NCI-H774 (cell line): ENCODE results near the gene KANSL1.
"Not testable (repeated sequence)": the region's sequence is repeated elsewhere in the genome, so short reads cannot be mapped to it uniquely, and the experiment has no call there.

Experiments
- DNase-seq: peaks from one replicate; lab custom pipeline; 2025; lab: John Stamatoyannopoulos, UW

The KANSL1 gene

GRCh38 chr17:46193151-46193625 is at the start of gene KANSL1:
Gene KANSL1, minus strand, starts transcription at chr17:46193429. Its CDS starts 21,286 bp downstream, at chr17:46172143.
- peak; percentile 89 for DNase-seq

GRCh38 chr17:46231359-46231758 is 38.1 kb upstream of the KANSL1 start:
- not testable (repeated sequence) for DNase-seq

GRCh38 chr17:46225274-46225794 is 32.1 kb upstream of the KANSL1 start:
- peak; percentile 91 for DNase-seq

DNA sequence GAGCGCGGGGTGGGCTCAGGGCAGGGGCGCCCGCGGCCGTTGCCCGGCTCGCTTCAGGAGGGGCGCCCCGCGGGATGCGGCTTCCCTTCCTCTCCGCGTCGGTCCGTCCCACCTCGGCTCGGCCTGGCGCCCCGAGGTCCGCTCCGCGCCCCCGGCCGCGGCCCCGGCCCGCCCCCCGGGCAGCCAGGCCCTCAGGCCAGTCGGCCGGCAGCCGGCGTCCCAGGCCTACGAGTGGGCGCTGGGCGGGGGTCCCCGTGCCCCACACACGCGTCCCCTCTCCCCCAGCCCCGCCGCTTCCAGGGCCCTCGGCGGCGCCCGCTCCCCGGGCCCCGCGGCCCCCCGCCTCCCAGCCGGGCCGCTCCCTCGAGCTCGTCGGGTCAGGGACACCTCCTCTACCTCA is 31.6 kb upstream of the KANSL1 start:
- DNase-seq = not testable (repeated sequence)

DNA sequence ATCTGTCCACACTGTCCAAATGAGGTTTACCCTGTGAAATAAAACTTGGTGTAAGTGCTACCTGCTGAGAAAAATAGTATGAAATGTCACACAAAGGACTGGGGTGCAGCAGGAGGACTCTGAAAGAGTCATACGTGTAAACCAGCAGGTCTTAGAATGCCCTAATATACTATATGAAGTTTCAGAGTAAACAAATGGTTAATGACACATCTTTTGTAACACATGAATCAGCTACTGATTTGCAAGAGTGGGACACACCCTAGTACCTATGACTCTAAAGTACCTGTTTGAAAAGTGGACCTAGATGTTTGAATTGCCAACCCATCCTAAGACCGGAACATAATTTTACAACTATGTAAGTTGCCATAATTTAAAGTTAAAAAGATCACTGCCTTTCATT is 29.8 kb upstream of the KANSL1 start:
- not testable (repeated sequence) for DNase-seq

DNA sequence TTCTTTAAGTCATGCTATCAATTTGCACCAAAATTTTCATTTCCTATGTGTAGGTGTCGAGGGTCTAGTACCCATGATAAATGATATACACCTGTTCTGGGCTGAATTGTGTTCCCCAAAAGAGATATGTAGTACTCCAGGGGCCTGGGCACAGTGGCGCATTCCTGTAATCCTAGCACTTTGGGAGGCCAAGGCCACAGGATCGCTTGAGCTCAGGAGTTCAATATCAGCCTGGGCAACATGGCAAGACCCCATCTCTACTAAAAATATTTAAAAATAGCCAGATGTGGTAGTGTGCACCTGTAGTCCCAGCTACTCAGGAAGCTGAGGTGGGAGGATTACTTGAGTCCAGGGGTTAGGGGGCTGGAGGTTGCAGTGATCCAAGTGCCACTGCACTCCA is 23.5 kb upstream of the KANSL1 start:
- DNase-seq = no peak

DNA sequence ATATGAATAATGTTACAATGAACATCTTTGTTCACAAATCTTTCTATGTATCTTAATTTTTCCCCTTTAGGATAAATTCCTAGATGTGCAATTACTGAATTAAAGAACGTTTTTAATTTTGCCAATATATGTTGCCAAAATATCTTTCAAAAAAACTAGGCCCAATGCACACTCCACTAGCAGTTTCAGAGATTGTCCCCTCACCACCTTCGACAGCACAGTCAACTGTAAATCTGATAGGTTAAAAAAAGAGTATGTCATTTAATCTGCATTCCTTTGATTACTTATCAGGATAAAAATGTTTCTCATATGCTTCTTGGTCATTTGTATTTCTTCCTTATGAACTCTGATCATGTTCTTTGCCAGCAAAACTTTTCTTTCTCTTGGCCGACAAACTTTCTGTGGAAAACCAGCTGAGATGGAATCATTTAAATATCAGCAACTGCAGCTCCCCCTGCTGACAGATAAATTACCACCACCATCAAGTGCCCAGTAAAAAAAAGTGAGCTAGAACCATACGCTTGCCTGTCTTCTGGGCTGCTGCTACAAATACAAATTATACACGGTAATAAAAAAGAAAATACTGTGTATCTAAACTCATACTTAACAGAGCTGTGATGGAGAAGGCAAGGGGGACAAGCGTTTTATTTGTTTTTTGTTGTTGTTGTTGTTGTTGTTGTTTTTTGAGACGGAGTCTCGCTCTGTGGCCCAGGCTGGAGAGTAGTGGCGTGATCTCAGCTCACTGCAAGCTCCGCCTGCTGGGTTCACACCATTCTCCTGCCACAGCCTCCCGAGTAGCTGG is 19.6 kb upstream of the KANSL1 start:
- peak; percentile 29 for DNase-seq

- DNase-seq = no peak
Measured at GRCh38 chr17:46208997-46209396, 15.8 kb upstream of the KANSL1 start.

DNA sequence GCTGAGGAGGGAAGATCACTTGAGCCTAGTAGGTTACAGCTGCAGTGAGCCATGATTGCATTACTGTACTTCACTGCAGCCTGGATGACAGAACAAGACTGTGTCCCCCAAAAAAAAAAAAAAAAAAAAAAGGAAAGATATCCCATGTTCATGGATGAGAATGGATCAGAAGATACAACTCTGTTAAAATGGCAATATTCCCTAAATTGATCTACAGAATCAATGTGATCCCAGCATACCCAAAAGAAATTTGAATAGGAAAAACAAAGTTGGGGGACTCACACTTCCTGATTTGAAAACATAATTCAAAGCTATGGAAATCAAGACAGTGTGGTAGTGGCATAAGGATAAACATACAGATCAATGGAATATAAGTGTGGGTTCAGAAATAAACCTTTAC is 12.7 kb upstream of the KANSL1 start:
- DNase-seq = no peak

GRCh38 chr17:46202424-46202823 is 9.2 kb upstream of the KANSL1 start:
- no peak for DNase-seq

- no peak for DNase-seq
Measured at GRCh38 chr17:46201491-46201890, 8.3 kb upstream of the KANSL1 start.

DNA sequence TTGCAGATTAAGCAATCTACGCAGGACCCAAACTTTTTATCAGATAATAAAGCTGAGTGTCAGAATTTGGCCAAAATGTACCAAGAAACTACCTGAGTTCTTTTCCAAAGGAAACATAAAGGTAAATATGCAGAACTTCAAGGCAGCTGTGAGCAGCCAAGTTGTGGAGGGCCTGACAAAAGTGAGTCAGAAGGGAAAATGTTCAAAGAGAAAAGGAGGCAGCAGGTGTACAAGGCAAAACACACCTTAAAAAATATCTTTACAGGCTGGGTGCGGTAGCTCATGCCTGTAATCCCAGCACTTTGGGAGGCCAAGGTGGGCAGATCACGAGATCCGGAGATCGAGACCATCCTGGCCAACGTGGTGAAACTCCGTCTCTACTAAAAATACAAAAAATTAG is 7.0 kb upstream of the KANSL1 start:
- no peak for DNase-seq

DNA sequence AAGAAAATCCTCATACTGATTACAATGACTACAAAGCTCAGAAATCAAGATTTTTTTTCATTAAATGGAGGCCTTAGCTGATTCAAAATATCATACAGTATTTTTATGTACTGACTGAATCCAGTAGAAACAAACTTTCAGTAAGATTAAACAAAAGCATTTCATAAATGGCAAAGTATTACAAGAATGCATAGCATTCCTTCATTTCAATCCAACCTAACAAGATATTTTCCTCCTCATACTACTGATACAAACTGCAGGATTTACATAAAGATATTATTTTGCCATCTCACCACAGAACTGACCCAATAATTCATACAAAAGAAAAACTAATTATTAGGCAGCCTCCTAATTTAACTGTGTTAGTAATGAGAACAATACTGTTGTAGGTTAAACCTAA is 6.2 kb upstream of the KANSL1 start:
- DNase-seq = no peak

DNA sequence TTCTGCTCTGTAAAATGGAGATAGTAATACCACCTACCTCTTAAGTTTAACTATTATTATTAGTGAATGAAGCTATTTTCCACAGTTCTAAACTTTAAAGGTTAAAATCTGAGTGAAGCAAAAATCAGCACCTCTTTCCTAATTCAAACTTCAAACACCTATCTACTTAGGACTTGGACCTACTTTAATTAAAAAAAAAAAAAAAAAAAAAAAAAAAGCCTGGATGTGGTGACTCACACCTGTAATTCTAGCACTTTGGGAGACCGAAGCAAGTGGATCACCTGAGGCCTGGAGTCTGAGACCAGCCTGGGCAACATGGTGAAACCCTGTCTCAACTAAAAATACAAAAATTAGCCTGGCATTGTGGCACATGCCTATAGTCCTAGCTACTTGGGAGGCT is 5.0 kb upstream of the KANSL1 start:
- no peak for DNase-seq

- no peak for DNase-seq
Measured at GRCh38 chr17:46197530-46197929, 4.3 kb upstream of the KANSL1 start.

- DNase-seq = no peak
Measured at GRCh38 chr17:46195939-46196716, 2.9 kb upstream of the KANSL1 start.

- no peak for DNase-seq
Measured at GRCh38 chr17:46195217-46195855, 2.1 kb upstream of the KANSL1 start.

DNA sequence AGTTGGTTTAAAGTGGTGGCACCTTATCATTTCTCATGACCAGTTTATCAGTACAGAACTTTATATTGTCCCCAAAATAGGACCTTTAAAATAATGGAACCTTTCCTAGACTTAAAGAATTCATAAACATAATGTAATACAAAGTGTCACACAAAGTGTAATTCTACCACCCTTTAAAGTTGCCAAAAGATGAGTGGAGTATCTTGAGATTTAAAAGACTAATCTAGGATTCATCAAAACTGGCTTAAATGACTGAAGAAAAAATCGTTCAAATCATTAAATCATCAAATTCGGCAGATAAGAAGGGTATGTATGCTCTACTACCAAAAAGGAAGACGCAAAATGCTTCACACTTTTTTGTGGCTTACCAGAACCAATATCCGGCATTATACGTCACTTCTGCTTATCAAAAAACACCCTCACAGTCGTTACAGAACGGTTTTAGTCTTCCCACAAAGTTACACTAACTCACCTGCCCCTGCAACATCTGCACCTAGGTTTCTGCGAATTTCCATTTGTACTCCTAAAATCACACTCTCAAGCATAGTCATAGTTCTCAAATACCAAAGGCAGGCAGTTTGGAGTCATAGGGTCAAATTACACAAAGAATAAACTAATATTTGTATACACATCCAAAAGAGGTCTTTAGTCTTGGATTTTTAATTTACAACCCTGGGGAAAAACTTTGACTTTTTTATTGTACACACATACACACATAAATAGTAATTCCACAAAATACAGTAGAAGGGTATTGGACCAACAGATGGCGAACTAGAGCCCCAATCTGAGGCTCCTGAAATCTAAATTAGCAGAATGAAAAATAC is 1.4 kb upstream of the KANSL1 start:
- peak; percentile 13 for DNase-seq

GRCh38 chr17:46193626-46194392 is 580 bp upstream of the KANSL1 start:
- DNase-seq = peak; percentile 93

- DNase-seq = peak; percentile 60
Measured at GRCh38 chr17:46192439-46193150, 634 bp downstream of the KANSL1 start.
